Stimulated activated CD4-positive, alpha-beta T cell treated with anti-CD3 and anti-CD28 coated beads, Interleukin-1b, Interleukin-23, amount 100 ng/mL, for 1 hour (primary cell): ENCODE results near the gene NANP.
A peak's percentile ranks its signal among the peaks of the same experiment; 100 is the strongest.
"Not testable (repeated sequence)": the region's sequence is repeated elsewhere in the genome, so short reads cannot be mapped to it uniquely, and the experiment has no call there.

Experiments used
- DNase-seq, 2 donors: peaks; one replicate each; pipeline ENCODE4 v3.0.0-alpha.2; 2020; ENCODE audit warnings: low read depth in 2 of 2

NANP gene, protein sequence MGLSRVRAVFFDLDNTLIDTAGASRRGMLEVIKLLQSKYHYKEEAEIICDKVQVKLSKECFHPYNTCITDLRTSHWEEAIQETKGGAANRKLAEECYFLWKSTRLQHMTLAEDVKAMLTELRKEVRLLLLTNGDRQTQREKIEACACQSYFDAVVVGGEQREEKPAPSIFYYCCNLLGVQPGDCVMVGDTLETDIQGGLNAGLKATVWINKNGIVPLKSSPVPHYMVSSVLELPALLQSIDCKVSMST

DNA sequence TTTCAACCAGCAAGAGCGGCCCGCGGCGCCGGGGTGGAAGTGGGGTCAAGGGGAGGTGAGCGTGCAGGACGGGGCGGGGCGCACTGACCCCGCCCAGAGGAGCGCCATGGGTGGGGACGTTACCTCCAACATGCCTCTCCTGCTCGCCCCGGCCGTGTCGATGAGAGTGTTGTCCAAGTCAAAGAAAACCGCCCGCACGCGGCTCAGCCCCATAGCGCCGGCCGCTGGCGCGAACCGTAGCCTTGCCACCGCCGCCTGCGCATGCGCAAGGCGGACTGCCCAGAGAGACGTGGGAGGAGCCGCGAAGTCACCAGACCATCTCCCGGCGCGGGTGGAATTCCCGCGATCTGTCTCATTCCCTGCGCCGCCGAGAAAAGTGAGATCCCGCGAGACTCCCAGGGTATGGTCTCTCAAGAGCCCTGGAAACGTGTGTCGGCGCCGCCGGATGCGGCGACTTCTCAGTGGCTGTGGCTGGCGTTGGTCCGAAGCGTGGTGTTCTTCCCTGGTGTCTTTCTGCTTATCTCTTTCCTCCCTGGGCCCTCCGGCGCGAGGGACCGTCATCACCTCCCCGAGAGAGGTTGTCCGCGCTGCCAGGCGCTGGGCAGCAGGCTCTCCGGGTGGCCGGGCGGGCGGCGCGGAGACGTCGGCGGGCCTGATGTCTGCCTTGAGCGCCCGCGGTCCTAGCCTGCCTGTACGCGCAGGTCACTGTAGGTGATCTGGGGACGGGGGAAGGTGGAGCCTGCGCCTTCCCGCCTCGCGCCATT lies at the start of gene NANP:
Gene NANP (minus strand): TSS at position 279 of the 764 bp plus-strand sequence. CDS start 66 bp downstream, at position 213.
- DNase-seq, result peak; percentile 54 to 64

DNA sequence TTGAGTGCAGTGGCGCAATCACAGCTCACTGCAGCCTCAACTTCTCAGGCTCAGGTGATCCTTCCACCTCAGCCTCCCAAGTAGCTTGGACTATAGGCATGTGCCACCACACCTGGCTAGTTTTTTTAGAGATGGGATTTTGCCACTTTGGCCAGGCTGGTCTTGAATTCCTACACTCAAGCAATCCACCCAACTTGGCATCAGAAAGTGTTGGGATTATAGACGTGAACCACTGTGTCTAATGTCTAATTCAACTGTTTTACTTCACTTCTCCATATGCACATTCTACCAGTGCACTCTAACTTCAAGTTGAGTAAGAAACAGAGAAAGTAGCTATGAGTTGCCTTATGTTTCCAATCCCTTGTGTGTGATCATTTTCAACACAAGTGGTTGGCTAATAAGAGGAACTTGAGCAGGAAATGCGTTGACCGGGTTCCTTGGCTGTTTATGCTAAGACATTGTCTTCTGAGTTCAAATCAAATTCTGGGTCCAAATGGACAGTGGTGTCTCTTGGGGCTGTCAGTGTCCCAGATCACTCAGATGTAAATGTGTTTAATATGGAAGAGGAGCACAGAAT lies 48.9 kb upstream of the NANP start:
- DNase-seq, result no peak

DNA sequence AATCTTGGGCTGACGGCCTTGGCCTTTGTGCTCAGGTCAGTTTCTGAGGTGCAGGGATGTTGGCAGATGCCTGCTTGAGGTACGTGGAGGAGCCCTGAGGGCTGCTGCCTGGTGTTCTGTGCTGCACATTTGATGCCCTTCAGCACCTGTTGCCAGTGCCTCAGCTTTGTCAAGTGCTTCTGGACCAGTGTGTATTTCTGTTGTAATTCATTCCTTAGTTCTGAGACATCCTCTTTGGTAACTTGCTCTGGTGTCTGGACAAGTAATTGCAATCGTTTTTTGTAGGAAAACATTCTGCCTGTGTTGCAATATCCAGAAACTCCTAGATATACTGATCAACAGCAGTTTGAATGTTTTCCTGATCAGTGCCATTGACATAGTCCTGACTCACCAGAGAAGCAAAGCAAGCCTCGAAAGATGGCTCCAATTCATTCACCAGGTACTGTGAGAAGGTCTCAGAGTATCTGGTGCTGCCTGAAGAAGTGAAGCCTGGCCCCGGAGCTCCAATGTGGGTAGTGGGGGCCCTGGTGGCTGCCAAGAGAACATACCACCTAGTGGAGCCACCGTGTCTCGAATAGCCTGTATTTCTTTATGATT lies 46.1 kb upstream of the NANP start:
- no peak for DNase-seq

DNA sequence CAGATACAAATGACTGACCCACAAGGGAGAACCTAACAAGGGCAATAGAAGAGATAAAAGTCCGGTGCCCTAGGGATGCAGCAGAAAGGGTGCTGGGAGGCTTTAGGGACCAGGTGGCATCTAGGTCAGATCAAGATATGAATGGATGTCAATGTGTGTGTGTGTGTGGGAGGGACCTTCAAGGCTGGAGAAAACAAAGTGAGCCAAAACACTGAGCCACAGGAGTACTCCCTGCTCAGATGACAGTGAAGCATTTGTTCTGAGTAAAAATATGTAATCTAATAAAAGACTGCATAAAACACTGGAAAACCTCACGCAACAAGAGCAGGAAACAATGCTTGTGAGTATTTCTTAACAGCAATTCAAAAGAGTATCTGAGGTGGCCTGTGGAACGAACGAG lies 44.6 kb upstream of the NANP start:
- DNase-seq, result no peak

DNA sequence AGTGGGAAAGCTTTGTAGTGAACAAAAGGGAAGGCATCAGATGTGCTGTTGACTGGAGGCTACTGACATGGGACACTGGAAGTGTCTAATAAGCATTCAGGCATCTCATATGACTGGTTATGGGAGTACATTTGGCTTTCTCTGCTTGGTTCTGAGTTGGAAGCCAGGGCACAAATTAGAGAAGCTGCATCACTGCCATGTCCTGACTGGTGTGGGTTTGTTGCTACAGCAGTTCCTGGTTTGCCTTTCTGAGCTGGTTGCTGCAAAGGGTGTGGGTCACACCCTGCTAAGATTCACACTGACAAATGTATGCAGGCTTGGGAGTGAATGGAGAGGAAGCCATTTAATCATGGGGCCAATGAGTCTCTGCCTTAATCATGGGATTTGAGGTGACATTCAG lies 36.2 kb upstream of the NANP start:
- DNase-seq, result no peak

DNA sequence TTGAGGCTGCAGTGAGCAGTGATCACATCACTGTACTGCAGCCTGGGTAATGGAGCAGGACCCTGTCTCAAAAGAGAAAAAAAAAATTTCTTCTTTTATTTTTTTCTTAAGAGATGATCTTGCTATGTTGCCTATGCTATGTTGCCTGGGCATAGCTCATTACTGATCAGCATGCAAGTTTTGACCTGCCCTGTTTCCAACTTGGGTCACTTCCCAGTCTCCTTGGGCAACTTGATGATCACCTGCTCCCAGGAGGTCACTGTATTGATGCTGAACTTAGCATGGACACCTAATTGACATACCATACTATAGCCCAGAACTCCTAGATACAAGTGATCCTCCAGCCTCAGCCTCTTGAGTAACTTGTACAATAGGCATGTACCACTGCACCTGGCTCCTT lies 30.7 kb upstream of the NANP start:
- no peak for DNase-seq

DNA sequence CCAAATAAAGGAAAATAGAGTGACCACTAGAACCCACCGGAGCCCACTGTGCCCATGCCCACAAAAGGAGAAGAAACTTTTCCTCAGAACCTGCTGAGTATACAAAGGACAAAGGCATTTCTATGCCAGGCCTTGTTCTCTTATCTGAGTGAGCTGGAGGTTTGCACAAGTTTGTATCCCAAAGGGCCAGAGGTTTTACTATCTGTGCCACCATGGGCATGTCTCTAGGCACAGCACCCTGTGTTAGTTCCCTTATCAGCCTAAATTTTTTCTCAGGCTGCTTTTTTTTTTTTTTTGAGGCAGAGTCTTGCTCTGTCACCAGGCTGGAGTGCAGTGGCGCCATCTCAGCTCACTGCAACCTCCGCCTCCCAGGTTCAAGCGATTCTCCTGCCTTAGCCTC lies 29.1 kb upstream of the NANP start:
- DNase-seq, result not testable (repeated sequence)

DNA sequence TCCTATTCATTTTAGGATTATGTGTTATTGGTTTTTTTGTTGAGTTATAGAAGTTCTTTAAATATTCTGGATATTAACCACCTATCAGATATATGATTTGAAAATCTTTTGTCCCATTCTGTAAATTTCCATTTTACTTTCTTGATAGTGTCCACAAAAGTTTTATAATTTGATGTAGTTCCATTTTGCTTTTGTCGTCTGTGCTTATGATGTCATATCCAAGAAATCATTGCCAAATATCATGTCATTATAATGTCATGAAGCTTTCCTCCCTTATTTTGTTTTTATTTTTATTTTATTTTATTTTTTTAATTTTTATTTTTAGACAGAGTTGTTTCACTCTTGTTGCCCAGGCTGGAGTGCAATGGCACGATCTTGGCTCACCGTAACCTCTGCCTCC lies 21.0 kb upstream of the NANP start:
- no peak for DNase-seq

DNA sequence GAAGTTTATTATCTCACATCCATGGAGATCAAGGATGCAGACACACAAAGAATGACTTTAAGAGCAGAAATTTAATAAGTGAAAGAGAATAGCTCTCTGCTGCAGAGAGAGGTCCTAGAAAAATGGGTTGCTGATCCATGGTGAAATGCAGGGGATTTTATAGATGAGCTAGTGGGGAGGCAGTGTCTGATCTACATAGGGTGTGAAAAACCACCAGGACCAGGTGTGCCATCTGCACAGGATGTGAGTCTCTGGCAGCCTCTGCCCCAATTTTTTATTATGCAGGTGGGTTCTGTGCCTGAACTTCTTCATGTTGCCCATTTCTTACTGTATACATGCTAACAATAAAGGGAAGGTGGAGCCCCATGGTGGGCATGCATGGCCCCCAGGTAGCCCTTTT lies 19.9 kb upstream of the NANP start:
- no peak for DNase-seq

DNA sequence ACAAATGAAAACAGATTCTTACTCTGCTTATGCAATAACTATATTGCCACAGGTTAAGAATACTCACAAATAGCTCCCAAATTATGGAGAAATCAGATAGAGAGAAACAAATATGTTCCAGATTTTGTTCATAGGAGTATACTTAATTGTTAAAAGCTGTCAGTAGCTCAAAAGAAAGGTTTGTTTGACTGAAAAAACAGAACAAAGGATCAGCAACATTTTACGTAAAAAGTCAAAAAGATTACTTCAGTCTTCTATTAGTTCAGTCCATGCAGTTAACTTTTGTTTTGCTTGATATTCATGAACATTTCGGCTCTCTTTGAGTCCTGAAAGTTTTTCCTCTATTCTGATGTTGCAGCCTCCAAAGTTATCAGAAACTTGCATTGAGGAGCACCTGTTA lies 13.4 kb upstream of the NANP start:
- no peak for DNase-seq

DNA sequence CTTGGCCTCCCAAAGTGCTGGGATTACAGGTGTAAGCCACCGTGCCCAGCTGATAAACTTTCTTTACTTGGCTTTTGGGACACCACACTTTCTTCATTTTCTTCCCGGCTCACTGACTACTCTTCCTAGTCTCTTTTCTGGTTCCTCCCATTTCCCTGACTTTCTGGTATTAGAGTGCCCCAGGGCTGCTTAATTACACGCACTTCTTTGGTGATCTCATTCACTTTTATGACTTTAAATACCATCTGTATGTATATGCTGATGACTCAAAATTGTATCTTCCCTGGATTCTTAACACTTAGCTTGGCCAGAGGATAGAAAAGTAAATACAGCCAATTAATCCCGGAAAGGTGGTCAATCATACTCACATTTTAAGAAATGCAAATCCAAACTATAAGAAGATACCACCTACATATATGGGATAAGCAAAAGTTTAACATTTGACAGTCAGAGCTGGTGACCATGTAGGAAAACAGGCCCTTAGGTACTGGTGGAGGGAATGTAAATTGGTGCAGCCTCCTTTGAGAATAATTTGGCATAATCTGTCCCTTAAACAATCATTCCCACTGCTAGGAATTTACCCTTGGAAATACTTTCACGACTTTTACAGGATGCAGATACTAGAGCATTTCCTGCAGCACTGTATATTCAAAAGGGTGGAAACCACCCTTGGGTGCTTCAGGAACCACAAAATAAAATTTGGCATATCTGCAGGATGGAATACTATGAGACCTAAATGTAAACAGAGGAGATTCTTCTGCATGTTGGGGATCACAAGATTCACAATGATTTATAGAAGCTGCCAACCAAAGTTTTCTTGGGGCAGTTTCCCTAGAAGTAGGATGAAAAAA lies 9.4 kb upstream of the NANP start:
- DNase-seq, result no peak

DNA sequence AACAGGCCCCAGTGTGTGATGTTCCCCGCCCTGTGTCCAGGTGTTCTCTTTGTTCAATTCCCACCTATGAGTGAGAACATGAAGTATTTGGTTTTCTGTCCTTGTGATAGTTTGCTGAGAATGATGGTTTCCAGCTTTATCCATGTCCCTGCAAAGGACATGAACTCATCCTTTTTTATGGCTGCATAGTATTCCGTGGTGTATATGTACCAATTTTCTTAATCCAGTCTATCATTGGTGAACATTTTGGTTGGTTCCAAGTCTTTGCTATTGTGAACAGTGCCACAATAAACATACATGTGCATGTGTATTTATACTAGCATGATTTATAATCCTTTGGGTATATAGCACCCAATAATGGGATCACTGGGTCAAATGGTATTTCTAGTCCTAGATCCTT lies 6.8 kb upstream of the NANP start:
- DNase-seq, result not testable (repeated sequence)

DNA sequence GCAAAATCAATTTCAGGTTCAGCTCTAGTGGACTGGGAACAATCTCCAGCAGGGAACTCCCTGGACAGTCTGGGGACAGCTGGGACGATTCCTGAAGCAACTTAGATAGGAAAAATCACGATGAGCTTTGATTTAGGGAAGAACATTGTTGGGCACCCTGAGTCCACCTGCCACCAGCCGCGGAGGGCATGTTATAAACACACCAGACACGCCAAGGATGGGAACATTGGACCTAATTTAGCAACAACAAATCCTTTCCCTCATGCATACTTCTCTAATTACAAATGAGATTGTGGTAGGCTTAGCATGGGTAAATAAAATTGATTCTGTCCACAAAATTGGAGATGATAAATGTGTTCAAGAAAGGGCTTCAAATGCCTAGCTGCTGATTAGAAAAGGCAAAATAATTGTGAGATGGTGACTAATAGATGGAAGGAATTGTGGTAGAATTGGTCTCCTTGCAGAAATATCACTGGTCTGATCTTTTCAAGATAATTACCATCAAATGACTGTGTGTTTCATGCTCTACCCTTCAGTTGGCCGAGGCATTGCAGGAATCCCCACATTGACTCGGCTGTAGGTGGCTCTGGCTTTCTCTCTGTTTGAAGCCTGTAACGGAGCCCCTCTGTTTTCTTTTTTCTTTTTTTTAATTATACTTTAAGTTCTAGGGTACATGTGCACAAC lies 6.1 kb upstream of the NANP start:
- DNase-seq, result no peak

DNA sequence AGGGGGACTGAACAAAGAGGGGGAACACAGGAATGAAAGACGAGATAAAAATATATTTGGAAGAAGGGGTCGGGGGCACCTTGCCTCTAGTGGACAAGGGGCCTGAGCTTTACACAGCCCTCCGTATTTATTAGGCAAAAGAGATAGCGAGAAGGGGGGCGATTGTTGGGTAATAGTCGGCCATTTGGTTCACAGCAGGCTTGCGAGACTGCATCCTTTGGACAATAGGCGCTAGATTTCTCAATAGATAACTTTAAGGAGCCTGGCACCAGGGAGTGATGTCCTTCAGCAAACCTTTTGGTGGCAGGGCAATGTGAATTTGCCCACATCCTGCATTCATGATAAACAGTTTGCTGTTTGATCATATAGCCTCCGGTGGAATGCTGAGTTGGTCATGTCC lies 3.0 kb upstream of the NANP start:
- no peak for DNase-seq

DNA sequence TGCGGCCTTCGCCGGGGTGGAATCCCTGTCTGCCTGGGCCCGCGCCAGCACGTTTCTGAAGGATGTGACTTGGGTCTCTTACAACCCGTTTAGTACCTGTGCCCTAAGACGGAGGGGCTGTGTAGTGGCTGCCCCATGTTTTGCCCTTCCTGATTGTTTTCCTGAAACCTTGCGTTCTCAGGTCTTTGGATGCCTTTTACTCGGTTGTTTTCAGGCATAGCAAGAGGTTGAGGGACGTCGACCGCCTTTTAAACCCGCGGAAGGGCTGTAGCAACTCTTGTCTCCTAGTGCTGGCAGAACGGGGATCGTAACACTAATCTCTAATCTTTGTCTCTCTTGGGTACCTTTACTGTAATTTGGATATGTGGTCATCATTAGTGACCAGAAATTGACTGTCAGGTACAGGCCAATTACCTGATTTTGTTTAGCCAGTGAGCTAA lies 706 bp upstream of the NANP start:
- DNase-seq, result no peak

DNA sequence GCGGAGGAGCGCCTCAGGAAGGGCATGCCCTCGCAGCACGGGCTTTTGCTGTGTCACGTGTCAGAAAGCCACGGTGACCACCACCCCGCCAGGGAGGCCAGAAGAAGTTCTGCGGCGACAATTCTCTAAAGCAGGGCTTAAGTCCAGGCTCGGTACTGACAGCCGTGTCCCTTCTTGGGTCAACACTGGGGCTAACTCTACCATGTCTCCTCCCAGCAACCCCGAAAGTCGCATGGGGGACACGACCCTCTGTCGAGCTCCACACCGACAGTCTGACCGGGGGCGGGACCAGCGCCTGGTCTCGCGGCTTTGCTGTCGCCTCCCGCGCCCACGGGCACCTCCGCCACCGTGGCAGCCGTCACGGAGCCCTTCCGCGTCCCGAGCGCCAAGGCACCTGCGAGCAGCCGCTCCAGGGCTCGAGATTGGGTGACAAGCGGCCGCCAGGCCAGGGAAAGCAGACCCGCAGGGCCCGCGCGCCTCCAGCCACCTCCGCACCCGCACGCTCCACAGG lies 534 bp downstream of the NANP start:
- DNase-seq, result peak in 1 of 2 donors; percentile 0

DNA sequence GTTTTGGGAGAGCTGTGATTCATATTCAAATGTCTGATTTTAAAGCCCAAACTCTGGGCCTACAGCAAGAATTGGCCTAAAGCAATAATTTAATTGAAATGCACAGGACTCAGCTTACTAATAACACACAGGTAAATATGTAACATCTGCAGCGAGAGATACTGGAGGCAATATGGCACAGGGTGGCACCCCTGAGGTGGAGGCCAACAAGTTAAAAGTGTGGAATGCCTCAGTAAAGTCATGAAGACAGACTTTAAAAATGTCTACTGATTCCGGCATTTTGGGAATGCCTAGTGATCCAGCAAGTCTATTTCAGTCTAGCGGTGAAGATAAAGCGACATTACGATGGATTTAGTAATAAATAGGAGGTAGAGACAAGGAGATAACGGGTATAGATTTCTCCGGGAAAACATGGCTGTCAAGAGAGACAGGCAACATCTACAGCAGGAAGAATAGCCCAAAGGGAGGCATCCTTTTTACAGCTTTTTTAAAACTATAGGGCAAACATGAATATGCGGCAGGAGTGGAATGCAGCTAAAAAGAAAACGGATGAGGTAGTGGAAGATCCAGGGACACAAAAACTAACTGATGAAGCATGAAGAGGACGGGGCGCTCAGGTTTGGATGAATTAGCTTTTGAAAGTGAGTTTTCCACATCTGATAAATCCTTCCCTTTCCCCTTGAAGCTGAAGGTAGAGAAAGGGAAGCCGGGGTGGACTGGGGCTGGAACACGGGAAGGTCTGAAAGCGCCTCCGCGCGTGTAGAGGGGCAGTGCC lies 1.2 kb downstream of the NANP start:
- DNase-seq, result no peak

DNA sequence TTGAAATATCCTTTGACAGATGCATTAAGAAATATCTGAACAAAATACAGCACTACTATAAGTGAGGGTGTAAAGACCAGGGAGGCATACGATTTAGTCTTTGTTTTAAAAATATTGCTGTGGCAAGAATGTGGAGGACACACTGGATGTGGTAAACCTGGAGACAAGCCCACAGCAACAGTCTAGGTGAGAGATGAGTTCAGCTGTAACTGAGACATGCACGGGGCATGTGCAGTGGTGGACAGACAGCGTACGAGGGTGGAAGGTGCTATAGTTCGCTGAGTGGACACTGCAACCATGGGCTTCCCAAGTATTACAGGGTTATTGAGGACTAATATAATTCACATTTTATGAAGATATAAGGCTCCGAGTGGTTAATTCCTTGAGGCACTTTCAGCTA lies 1.8 kb downstream of the NANP start:
- no peak for DNase-seq

DNA sequence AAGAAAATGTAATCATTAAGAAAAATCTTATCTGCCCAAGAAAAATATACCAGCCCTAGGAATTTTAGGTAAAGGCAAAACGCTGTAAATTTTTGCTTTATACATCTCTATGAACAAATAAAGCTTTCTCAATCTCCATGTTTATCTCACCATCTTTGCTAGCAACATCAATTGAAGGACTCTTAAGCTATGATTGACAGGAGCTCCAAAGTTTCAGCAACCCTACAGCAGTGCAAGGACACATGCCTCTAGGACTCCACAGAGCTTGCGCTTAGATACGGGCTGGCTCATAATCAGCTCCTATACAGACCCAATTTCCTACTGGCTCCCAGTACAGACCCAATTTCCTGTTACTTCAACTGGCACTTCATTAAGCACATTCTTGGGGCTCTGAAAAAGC lies 4.3 kb downstream of the NANP start:
- no peak for DNase-seq

DNA sequence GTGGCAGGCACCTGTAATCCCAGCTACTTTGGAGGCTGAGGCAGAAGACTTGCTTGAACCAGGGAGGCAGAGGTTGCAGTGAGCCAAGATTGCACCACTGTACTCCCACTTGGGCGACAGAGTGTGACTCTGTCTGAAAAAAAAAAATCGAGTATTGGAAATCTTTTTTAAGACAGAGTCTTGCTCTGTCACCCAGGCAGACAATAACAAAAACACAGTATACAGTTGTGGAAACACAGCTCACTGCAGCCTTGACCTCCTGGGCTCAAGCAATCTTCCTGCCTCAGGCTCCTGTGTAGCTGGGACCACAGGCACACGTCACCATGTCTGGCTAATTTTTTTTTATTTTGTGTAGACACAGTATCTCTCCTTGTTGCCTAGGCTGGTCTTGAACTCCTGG lies 15.0 kb downstream of the NANP start:
- DNase-seq, result no peak
